NCI-H526 treated with DMSO at 0.1 percent for 48 hours (cell line): Measurements from ENCODE around the gene ZSCAN21.
A peak's percentile ranks its signal among the peaks of the same experiment; 100 is the strongest.

ENCODE experiments used
- DNase-seq: peaks from one replicate; lab custom pipeline; 2025; lab: John Stamatoyannopoulos, UW

The ZSCAN21 gene

GRCh38 chr7:100077205-100077604, 27.6 kb downstream of the ZSCAN21 start:
- no peak for DNase-seq

- no peak for DNase-seq
Measured at GRCh38 chr7:100079024-100079560, 29.5 kb downstream of the ZSCAN21 start.

GRCh38 chr7:100080907-100081534, 31.4 kb downstream of the ZSCAN21 start:
- no peak for DNase-seq

- peak; percentile 97 for DNase-seq
Measured at GRCh38 chr7:100081535-100082102, 32.0 kb downstream of the ZSCAN21 start, which contains the start of gene ZNF3. Gene ZNF3 (minus strand): TSS chr7:100081723. CDS start chr7:100077357, 4,366 bp downstream.

- DNase-seq = no peak
Measured at GRCh38 chr7:100082978-100083377, 33.4 kb downstream of the ZSCAN21 start.

- no peak for DNase-seq
Measured at GRCh38 chr7:100085515-100085914, 35.9 kb downstream of the ZSCAN21 start.

GRCh38 chr7:100087055-100087750, 37.6 kb downstream of the ZSCAN21 start:
- no peak for DNase-seq

GRCh38 chr7:100088095-100088620, 38.6 kb downstream of the ZSCAN21 start:
- DNase-seq = no peak

GRCh38 chr7:100088621-100089457, 39.3 kb downstream of the ZSCAN21 start, which contains the start of gene COPS6:
Gene COPS6 (plus strand): TSS chr7:100088969. CDS start chr7:100088991, 22 bp downstream.
- peak; percentile 54 for DNase-seq

- no peak for DNase-seq
Measured at GRCh38 chr7:100089458-100090196, 40.1 kb downstream of the ZSCAN21 start.

- DNase-seq = no peak
Measured at GRCh38 chr7:100090527-100091410, 41.2 kb downstream of the ZSCAN21 start.

GRCh38 chr7:100091411-100092181, 42.0 kb downstream of the ZSCAN21 start:
- DNase-seq = no peak

GRCh38 chr7:100093054-100093453, 43.5 kb downstream of the ZSCAN21 start:
- no peak for DNase-seq

- DNase-seq = no peak
Measured at GRCh38 chr7:100093498-100093897, 43.9 kb downstream of the ZSCAN21 start.

GRCh38 chr7:100093925-100094486, 44.4 kb downstream of the ZSCAN21 start:
- DNase-seq = no peak

- no peak for DNase-seq
Measured at GRCh38 chr7:100095289-100095688, 45.7 kb downstream of the ZSCAN21 start.

- DNase-seq = no peak
Measured at GRCh38 chr7:100095704-100096103, 46.1 kb downstream of the ZSCAN21 start.

- DNase-seq = no peak
Measured at GRCh38 chr7:100098913-100099312, 49.3 kb downstream of the ZSCAN21 start.

GRCh38 chr7:100099452-100099851, 49.9 kb downstream of the ZSCAN21 start:
- no peak for DNase-seq
